Coronary artery (tissue), 2 donors: ENCODE data around the gene TRABD2B.

Source experiments
- DNase-seq: peaks from one replicate; pipeline ENCODE4 v3.0.0-alpha.2; 2017; ENCODE audit warnings: low spot score
- H3K27ac ChIP-seq, 2 donors: fragments of 200-600 bp; sonication (generic); one replicate each; pipeline ENCODE4 v1.5.1; 2016 to 2019
- H3K4me3 ChIP-seq: fragments of 200-600 bp; sonication (generic); 2 replicates; pipeline ENCODE4 v1.5.1; 2016; ENCODE audit warnings: mild to moderate bottlenecking, moderate library complexity
- CTCF ChIP-seq: fragments of 200-600 bp; sonication (generic); IDR thresholded peaks from one replicate; pipeline ENCODE4 v1.5.1; 2019; ENCODE audit warnings: antibody characterized with exemption

TRABD2B gene

GRCh38 chr1:48007047-48007446, 9.9 kb upstream of the TRABD2B start:
- Histone ChIP-seq H3K4me3 (no peak overlapping the region), H3K27ac (no peak overlapping the region)
- DNase-seq = no peak
- no peak for TF ChIP-seq CTCF

GRCh38 chr1:48006264-48006663, 9.1 kb upstream of the TRABD2B start:
- Histone ChIP-seq H3K4me3 (no peak overlapping the region), H3K27ac (no peak overlapping the region)
- DNase-seq = no peak
- no peak for TF ChIP-seq CTCF

- no peak for DNase-seq
- TF ChIP-seq CTCF = no peak
- Histone ChIP-seq H3K4me3 (no peak overlapping the region), H3K27ac (no peak overlapping the region)
Measured at GRCh38 chr1:48005253-48006117, 8.3 kb upstream of the TRABD2B start.

GRCh38 chr1:48003741-48004531, 6.8 kb upstream of the TRABD2B start:
- TF ChIP-seq CTCF = no peak
- no peak for DNase-seq
- Histone ChIP-seq H3K27ac (no peak overlapping the region), H3K4me3 (no peak overlapping the region)

- H3K4me3 ChIP-seq = no peak overlapping the region
- no peak overlapping the region for H3K27ac ChIP-seq
- DNase-seq = no peak
- no peak for TF ChIP-seq CTCF
Measured at GRCh38 chr1:48002142-48002541, 5.0 kb upstream of the TRABD2B start.

GRCh38 chr1:48001696-48002095, 4.5 kb upstream of the TRABD2B start:
- Histone ChIP-seq H3K27ac (no peak overlapping the region), H3K4me3 (no peak overlapping the region)
- no peak for DNase-seq
- no peak for TF ChIP-seq CTCF

GRCh38 chr1:48000883-48001282, 3.7 kb upstream of the TRABD2B start:
- H3K4me3 ChIP-seq = no peak overlapping the region
- no peak for TF ChIP-seq CTCF
- DNase-seq = no peak
- no peak overlapping the region for H3K27ac ChIP-seq
